ENCODE measurements around the gene EBF4.

Gene EBF4

DNA sequence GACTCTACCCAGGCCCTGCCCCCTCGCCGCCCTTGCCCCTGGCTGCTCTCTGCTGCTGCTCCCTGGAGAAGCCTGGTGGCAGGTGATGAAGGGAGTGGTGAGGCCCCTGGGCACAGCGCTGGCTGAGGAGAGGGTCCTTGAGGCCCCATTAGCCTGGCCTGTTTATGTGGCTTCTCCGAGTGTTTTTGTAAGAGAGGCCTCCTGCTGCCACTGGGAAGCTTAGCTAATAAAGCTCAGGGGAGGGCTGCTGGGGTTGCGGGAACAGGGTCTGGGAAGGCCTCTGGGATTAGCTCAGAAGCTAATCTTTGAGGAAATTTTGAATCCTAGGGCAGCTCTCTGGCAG, 15.5 kb downstream of the EBF4 start:
- no peak for DNase-seq (ENCODE audit: low read depth)
- TF ChIP-seq, protein P1, sequence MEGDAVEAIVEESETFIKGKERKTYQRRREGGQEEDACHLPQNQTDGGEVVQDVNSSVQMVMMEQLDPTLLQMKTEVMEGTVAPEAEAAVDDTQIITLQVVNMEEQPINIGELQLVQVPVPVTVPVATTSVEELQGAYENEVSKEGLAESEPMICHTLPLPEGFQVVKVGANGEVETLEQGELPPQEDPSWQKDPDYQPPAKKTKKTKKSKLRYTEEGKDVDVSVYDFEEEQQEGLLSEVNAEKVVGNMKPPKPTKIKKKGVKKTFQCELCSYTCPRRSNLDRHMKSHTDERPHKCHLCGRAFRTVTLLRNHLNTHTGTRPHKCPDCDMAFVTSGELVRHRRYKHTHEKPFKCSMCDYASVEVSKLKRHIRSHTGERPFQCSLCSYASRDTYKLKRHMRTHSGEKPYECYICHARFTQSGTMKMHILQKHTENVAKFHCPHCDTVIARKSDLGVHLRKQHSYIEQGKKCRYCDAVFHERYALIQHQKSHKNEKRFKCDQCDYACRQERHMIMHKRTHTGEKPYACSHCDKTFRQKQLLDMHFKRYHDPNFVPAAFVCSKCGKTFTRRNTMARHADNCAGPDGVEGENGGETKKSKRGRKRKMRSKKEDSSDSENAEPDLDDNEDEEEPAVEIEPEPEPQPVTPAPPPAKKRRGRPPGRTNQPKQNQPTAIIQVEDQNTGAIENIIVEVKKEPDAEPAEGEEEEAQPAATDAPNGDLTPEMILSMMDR (IDR thresholded peaks at IDR 0.05; ENCODE audit: insufficient read depth, low read depth, low read length, missing control alignments) = no peak
- H3K4me3 ChIP-seq (ENCODE audit: low read depth, low read length) = no peak overlapping the region

DNA sequence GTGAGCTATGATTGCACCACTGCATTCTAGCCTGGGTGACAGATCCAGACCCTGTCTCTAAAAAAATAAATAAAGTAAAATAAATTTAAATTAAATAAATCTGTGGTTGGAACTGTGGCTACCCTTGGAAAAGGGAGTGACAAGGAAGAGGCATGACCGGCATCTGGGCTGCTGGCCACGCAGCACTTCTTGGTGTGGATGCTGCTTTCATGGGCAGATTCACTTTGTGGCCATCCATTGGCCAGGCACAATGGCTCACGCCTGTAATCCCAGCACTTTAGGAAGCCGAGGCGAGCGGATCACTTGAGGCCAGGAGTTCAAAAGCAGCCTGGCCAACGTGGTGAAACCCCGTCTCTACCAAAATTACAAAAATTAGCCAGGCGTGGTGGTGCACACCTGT, 16.1 kb downstream of the EBF4 start:
- no peak overlapping the region for H3K4me3 ChIP-seq (ENCODE audit: low read depth, low read length)
- no peak for DNase-seq (ENCODE audit: low read depth)
- TF ChIP-seq, protein P1 (IDR thresholded peaks at IDR 0.05; ENCODE audit: insufficient read depth, low read depth, low read length, missing control alignments) = no peak

DNA sequence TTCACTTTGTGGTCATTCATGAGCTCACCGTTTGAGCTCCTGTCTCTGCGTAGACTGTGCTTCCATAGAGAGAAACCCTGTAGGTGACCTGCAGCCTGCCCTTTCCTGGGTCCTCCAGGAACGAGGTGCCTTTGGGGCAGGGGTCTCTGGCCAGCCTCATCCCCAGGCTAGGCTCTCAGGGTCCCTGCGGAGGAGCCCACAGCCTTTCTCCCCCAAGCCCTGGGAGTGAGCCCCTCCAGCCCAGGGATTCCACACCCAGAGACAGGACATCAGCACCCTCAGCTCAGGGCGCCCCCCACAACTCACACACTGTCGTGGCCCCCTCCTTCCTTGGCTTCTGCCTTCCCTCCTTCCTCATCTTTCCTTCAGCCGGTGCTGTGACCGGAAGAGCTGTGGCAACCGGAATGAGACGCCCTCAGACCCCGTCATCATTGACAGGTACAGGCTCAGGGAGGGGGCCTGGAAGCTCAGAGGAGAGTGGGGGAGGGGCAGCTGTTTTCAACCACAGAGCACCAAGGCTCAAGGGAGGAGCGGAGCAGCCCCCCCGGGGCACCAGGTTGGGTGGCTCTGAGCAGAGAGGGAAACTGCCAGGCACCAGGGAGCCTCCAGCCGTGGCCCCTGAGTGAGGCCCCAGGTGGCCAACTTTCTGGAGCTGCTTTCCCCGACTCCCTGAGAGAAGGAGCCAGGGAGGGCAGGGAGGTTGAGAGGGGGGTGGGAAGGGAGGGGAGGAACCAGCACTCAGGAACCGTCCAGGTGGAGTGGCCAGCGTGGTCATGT, 16.8 kb downstream of the EBF4 start:
- DNase-seq (ENCODE audit: low read depth) = no peak
- TF ChIP-seq, protein P1 (IDR thresholded peaks at IDR 0.05; ENCODE audit: insufficient read depth, low read depth, low read length, missing control alignments) = no peak
- H3K4me3 ChIP-seq (ENCODE audit: low read depth, low read length) = no peak overlapping the region

DNA sequence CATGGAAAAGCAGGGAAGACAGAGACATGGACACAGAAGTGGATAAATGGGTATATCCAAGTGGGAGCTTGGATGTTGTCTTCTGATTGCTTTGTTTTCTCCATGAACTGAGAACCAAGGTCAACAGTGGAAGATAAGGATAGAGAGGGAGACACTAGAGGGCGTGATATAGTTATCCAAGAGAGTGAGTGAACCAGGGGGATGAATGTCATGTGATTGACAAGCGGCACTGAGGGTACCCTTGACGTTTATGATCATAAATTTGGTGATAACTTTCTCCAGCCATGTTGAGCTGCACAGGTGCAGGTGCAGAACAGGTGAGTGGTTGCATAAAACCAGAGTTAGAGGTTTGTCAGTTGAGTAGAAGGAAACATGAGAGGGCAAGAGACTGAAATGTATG, 20.7 kb downstream of the EBF4 start:
- TF ChIP-seq, protein P1 (IDR thresholded peaks at IDR 0.05; ENCODE audit: insufficient read depth, low read depth, low read length, missing control alignments) = peak; percentile 36
- DNase-seq (ENCODE audit: low read depth) = no peak
- H3K4me3 ChIP-seq (ENCODE audit: low read depth, low read length) = no peak overlapping the region

DNA sequence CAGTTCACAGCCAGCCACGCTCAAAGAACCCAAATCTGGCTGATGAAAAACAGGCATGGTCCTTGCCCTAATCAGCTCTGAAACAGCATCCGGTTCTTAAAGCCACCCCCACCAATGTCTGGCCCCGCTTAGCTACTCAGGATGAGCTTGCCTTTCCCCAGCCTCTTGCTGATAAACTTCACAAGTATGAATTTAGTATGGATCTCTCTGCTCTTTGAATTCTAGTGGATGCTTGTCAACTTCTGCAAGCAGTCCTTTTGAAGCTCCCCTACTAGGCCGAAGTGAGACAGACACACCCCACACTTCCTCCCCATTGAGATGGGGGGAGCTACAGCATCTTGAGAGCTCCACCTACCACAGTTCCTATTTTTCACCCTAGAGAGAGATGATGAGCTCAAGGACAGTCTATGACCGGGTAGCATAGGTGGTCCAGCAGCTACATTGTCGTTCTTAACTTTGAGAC, 36.7 kb downstream of the EBF4 start:
- H3K4me3 ChIP-seq (ENCODE audit: low read depth, low read length) = no peak overlapping the region
- TF ChIP-seq, protein P1 (IDR thresholded peaks at IDR 0.05; ENCODE audit: insufficient read depth, low read depth, low read length, missing control alignments) = no peak
- no peak for DNase-seq (ENCODE audit: low read depth)

DNA sequence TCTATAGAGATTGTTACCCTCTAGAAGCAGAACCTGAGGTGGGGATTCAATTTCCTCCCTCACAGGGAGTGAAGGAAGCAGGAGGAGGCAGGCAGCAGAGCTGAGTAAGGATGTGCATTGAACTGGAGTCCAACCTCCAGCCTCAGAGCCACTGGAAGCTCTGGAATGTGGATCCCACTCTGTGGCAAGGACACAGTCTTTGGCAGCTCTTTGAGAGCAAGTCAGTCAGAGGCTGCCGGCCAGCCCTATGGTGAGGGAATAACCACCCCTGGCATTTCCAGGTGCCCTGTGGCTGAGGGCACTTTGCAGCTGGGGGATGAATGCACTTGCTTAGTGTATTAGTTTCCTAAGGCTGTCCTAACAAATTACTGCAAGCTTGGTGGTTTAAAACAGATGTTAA, 37.2 kb downstream of the EBF4 start:
- no peak overlapping the region for H3K4me3 ChIP-seq (ENCODE audit: low read depth, low read length)
- DNase-seq (ENCODE audit: low read depth) = no peak
- TF ChIP-seq, protein P1 (IDR thresholded peaks at IDR 0.05; ENCODE audit: insufficient read depth, low read depth, low read length, missing control alignments) = no peak

DNA sequence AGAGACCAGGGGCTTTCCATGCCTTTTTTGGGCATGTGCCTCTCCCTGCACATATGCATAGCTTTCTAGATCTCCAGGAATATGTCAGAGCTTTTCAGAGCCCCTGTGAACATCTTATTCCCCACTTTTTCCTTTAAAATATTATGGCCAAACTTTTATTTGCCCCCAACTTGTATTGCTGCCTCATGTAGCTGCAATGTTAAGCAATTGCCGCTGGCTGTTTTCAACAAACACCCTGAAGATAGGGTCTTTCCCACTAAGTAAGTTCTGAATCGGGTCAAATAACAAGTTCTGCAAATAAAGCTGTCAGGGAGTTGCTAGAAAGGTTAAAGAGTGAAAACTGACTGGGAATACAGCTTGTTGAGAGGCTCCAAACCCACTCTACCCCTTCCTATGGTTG, 42.3 kb downstream of the EBF4 start:
- no peak for DNase-seq (ENCODE audit: low read depth)
- TF ChIP-seq, protein P1 (IDR thresholded peaks at IDR 0.05; ENCODE audit: insufficient read depth, low read depth, low read length, missing control alignments) = no peak
- H3K4me3 ChIP-seq (ENCODE audit: low read depth, low read length) = no peak overlapping the region

Data from GM12865 (cell line).